BLaER1 treated with 17β-estradiol and CSF1 and Interleukin-3, amounts not matched to agents 10 nM and 100 nM (cell line): ENCODE data around the gene PKP2.

Experiments
- H3K27ac ChIP-seq, 11 experiments: shearing (Covaris generic); formaldehyde crosslinking; 2 replicates each; pipeline ENCODE4 v1.8.1; 2022
- H3K27me3 ChIP-seq, 11 experiments: shearing (Covaris generic); formaldehyde crosslinking; 2 replicates each; pipeline ENCODE4 v1.8.1; 2022
- H3K36me3 ChIP-seq, 11 experiments: shearing (Covaris generic); formaldehyde crosslinking; 2 replicates each; pipeline ENCODE4 v1.8.1; 2022
- H3K4me1 ChIP-seq, 10 experiments: shearing (Covaris generic); formaldehyde crosslinking; 2 replicates each; pipeline ENCODE4 v1.8.1; 2022
- H3K4me2 ChIP-seq, 11 experiments: shearing (Covaris generic); formaldehyde crosslinking; 2 replicates each; pipeline ENCODE4 v1.8.1; 2022
- H3K4me3 ChIP-seq, 10 experiments: shearing (Covaris generic); formaldehyde crosslinking; 2 replicates each; pipeline ENCODE4 v1.8.1; 2022
- H3K9ac ChIP-seq, 11 experiments: shearing (Covaris generic); formaldehyde crosslinking; 2 replicates each; pipeline ENCODE4 v1.8.1; 2022
- H3K9me3 ChIP-seq, 11 experiments: shearing (Covaris generic); formaldehyde crosslinking; replicated peaks in 1 of 11; 2 replicates each; pipeline ENCODE4 v1.8.1; 2022
- H4K20me1 ChIP-seq, 11 experiments: shearing (Covaris generic); formaldehyde crosslinking; 2 replicates each; pipeline ENCODE4 v1.8.1; 2022
- Cebpa-rat ChIP-seq, 11 experiments: shearing (Covaris generic); IDR thresholded peaks; 2 replicates each; pipeline ENCODE4 v1.8.1; 2022

The PKP2 gene

DNA sequence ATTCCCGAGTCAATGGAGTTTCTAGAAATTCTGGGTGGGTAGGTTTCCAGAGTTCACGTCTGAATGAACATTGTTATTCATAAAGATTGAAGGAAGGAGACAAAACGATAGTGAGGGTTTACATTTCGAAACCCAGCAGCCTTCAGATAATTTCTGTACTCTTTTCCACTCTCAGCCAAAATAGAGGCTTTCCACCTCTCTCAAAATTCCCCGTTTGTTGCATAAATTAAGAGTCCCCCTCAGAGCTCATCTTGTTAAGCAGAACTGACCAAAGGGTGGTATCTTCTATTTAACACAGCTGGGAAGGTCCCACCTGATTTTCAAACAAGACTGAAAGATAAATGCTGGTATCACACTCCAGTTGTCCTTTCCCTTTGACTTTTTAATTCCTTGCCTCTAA, 119.4 kb downstream of the PKP2 start:
- no peak overlapping the region for H3K9ac ChIP-seq
- no peak overlapping the region for H3K4me3 ChIP-seq
- no peak overlapping the region for H3K4me2 ChIP-seq
- no peak overlapping the region for H3K27ac ChIP-seq
- H4K20me1 ChIP-seq = no peaks in the 10 kb centered on the region
- TF ChIP-seq Cebpa-rat (IDR thresholded peaks at IDR 0.05) = no peak
- no peaks in the 10 kb centered on the region for H3K9me3 ChIP-seq
- no peaks in the 10 kb centered on the region for H3K36me3 ChIP-seq
- H3K4me1 ChIP-seq = no peaks in the 10 kb centered on the region
- no peaks in the 10 kb centered on the region for H3K27me3 ChIP-seq

DNA sequence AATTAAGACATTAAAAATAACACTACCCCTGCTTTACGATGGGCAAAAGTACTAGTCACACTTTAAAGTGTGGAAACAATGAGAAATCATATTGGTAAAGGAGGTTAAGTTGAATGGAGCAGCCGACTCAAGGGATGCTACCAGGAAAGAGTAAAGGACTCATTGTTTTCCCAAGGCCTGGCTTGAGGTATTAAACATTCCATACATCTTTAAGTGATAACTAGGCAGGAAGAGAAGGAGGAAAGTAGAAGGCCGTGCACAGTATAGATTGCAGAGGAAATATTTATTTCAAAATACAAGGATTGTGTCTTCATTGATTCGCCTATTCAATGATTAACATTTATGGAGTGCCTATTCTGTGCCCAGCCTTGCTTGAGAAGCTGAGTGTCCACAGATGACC, 120.3 kb downstream of the PKP2 start:
- H3K27me3 ChIP-seq = no peaks in the 10 kb centered on the region
- no peak overlapping the region for H3K9ac ChIP-seq
- no peaks in the 10 kb centered on the region for H4K20me1 ChIP-seq
- H3K4me2 ChIP-seq = no peak overlapping the region
- H3K27ac ChIP-seq = no peak overlapping the region
- H3K9me3 ChIP-seq = no peaks in the 10 kb centered on the region
- no peak for TF ChIP-seq Cebpa-rat (IDR thresholded peaks at IDR 0.05)
- H3K4me3 ChIP-seq = no peak overlapping the region
- H3K4me1 ChIP-seq = no peaks in the 10 kb centered on the region
- no peaks in the 10 kb centered on the region for H3K36me3 ChIP-seq

DNA sequence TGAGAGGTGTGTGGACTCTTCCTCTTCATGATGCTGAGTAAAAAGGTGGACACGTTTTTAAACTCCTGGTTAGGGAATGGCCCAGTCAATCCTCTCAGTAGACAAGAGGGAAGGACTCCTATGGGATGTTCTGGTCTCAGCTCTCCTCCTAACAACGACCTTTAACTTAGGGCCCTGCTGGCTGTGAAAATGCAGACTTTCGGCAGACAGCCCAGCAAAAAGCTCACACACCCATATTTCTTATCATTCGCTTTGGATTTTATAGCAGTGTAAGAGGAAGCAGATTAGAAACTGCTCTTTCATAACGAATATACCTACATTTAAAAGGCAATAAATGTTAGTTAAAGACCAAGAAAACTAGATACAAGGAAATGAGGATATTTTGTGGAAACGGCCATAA, 122.9 kb downstream of the PKP2 start:
- Histone ChIP-seq H4K20me1 (no peaks in the 10 kb centered on the region), H3K4me2 (no peak overlapping the region), H3K4me3 (no peak overlapping the region), H3K9me3 (no peaks in the 10 kb centered on the region), H3K4me1 (no peaks in the 10 kb centered on the region), H3K36me3 (no peaks in the 10 kb centered on the region), H3K27me3 (no peaks in the 10 kb centered on the region), H3K9ac (no peak overlapping the region), H3K27ac (no peak overlapping the region)
- no peak for TF ChIP-seq Cebpa-rat (IDR thresholded peaks at IDR 0.05)

DNA sequence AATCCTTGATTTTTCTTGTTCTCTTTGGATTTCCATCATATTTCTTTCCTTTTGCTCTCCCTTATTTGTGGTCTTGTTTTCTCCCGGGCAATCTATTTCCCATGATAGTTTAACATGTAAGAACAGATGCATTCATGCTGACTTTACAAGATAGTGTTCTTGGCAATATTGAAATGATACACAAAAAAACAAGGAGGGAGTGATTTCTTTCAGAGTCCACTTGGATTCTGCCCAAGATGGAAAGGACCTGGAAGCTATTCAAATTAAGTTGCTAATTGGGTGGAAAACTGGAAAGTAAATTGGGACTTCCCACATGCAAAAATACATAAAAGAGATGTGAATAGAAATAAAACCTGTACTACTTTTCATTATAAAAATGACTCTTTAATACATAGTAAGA, 126.4 kb downstream of the PKP2 start:
- Histone ChIP-seq H3K9me3 (no peaks in the 10 kb centered on the region), H3K27ac (no peak overlapping the region), H3K4me1 (no peaks in the 10 kb centered on the region), H4K20me1 (no peaks in the 10 kb centered on the region), H3K36me3 (no peaks in the 10 kb centered on the region), H3K27me3 (no peaks in the 10 kb centered on the region), H3K4me3 (no peak overlapping the region), H3K4me2 (no peak overlapping the region), H3K9ac (no peak overlapping the region)
- no peak for TF ChIP-seq Cebpa-rat (IDR thresholded peaks at IDR 0.05)

DNA sequence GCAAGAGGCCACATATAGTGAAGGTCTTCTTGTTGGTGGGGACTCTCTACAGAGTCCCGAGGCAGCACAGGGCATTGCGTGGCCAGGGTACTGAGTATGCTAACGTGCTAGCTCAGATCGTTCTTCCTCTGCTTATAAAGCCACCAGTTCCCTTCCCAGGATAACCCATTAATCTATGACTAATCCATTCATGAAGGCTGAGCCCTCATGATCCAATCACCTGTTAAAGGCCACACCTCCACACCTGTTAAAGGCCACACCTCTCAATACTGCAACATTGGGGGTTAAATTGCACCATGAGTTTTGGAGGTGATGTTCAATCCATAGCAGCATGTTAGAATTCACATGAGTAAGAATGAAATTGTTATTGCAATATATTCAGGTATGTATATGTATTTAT, 128.1 kb downstream of the PKP2 start:
- Histone ChIP-seq H3K27ac (no peak overlapping the region), H3K4me2 (no peak overlapping the region), H3K9me3 (no peaks in the 10 kb centered on the region), H3K27me3 (no peaks in the 10 kb centered on the region), H3K36me3 (no peaks in the 10 kb centered on the region), H3K9ac (no peak overlapping the region), H3K4me1 (no peaks in the 10 kb centered on the region), H3K4me3 (no peak overlapping the region), H4K20me1 (no peaks in the 10 kb centered on the region)
- no peak for TF ChIP-seq Cebpa-rat (IDR thresholded peaks at IDR 0.05)

DNA sequence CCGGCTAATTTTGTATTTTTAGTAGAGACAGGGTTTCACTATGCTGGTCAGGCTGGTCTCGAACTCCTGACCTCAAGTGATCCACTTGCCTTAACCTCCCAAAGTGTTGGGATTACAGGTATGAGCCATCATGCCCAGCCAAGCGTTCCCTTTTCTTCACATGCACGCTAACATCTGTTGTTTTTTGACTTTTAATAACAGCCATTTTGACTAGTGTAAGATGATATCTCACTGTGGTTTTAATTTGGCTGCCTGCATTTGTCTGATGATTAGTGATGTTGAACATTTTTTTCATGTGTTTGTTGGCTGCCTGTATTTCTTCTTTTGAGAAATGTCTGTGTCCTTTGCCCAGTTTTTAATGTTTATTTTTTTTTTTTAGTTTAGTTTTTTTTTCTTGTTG, 130.7 kb downstream of the PKP2 start:
- Histone ChIP-seq H3K36me3 (no peaks in the 10 kb centered on the region), H3K4me2 (no peak overlapping the region), H3K9me3 (no peaks in the 10 kb centered on the region), H4K20me1 (no peaks in the 10 kb centered on the region), H3K27ac (no peak overlapping the region), H3K4me1 (peaks cover 9 to 19% (median 11%) of the 10 kb centered on the region in 10 experiments; a peak in 19 of 20 replicates), H3K4me3 (no peak overlapping the region), H3K9ac (no peak overlapping the region), H3K27me3 (no peaks in the 10 kb centered on the region)
- no peak for TF ChIP-seq Cebpa-rat (IDR thresholded peaks at IDR 0.05)

DNA sequence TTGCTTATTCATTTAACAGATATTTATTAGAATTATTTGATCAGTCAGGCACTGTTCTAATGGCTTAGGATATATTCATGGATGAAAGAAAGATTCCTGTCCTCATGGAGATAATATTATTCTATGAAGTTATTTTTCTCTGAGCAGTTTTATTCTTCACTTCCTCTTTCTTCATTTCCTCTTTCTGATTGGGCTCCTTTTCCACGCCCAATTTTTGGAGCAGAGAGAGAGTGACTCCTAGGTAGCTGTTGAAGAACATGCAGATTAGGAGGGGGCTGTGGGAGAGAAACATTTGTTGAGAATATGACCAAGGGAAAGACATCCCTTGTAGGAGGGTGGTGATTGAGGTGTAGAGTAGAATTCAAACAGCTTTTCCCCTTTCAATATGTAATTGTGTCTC, 134.9 kb downstream of the PKP2 start:
- Histone ChIP-seq H3K4me2 (peak overlapping the region in 9 of 11 experiments; percentile 10 to 66 (median 48); a peak in 14 of 22 replicates), H3K27ac (peak overlapping the region in 3 of 11 experiments; percentile 43 to 52 (median 43); a peak in 6 of 22 replicates), H3K9ac (no peak overlapping the region), H3K4me3 (no peak overlapping the region), H3K9me3 (no peaks in the 10 kb centered on the region), H3K4me1 (peaks cover 10 to 20% (median 11%) of the 10 kb centered on the region in 10 experiments; a peak in 19 of 20 replicates), H4K20me1 (no peaks in the 10 kb centered on the region), H3K36me3 (no peaks in the 10 kb centered on the region), H3K27me3 (no peaks in the 10 kb centered on the region)
- no peak for TF ChIP-seq Cebpa-rat (IDR thresholded peaks at IDR 0.05)

DNA sequence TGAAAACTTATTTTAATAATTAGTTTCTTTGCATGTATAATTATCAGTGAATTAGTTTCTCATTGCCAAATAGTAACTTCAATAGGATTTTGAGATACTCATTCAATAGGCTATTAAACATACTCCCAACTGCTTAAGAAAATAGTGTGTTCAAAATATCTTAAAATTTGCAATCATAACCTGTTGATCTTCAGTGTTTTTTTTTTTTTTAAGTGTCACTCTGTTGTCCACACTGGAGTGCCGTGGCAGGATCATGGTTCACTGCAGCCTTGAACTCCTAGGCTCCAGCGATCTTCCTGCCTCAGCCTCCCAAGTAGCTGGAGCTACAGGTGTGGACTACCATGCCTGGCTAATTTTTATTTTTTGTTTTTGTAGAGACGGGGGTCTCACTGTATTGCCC, 139.4 kb downstream of the PKP2 start:
- Histone ChIP-seq H3K27me3 (no peaks in the 10 kb centered on the region), H4K20me1 (peaks cover 0 to 22% (median 6%) of the 10 kb centered on the region in 11 experiments; a peak in 10 of 22 replicates), H3K9ac (no peak overlapping the region), H3K4me3 (no peak overlapping the region), H3K36me3 (peaks cover 10 to 20% (median 18%) of the 10 kb centered on the region in 11 experiments), H3K4me2 (no peak overlapping the region), H3K27ac (no peak overlapping the region), H3K9me3 (no peaks in the 10 kb centered on the region), H3K4me1 (peaks cover 24 to 36% (median 30%) of the 10 kb centered on the region in 10 experiments)
- no peak for TF ChIP-seq Cebpa-rat (IDR thresholded peaks at IDR 0.05)

DNA sequence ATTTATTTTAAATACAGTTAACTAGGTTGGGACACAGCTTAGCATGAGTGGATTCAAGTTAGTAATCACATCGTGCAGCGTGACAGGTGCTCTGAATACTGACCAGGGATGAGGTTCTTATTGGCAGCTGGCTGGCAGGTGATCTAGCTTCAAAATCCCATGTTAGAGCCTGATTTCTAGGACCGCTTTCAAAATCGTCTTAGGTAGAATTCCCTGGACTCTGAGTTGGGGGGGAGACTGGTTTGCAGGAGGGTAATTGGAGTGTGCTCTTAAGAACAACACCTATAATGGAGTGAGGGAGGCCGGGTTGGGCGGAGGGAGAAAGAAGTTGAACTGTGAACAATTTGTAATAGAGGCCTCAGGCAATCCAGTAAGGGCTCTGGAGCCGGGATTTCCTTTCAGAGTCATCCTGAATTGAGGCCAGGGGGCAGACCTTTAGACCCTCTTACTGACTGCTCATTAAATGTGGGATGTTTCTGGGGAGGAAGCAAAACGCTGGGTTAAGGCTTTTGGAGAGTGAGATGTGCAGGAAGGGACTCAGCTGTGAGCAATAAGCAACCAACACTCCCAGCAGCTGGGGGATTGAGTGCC, 140.0 kb downstream of the PKP2 start:
- Histone ChIP-seq H3K4me3 (peak overlapping the region in 9 of 10 experiments; percentile 74 to 99 (median 90); a peak in 14 of 20 replicates), H3K9ac (peak overlapping the region in 10 of 11 experiments; percentile 91 to 98 (median 95); a peak in 15 of 22 replicates), H4K20me1 (peaks cover 0 to 27% (median 10%) of the 10 kb centered on the region in 11 experiments; a peak in 16 of 22 replicates), H3K27me3 (no peaks in the 10 kb centered on the region), H3K27ac (peak overlapping the region in 8 of 11 experiments; percentile 7 to 98 (median 94); a peak in 10 of 22 replicates), H3K36me3 (peaks cover 16 to 25% (median 24%) of the 10 kb centered on the region in 11 experiments), H3K4me2 (peak overlapping the region; percentile 76 to 96 (median 92); a peak in 15 of 22 replicates), H3K9me3 (no peaks in the 10 kb centered on the region), H3K4me1 (peaks cover 18 to 30% (median 24%) of the 10 kb centered on the region in 10 experiments)
- no peak for TF ChIP-seq Cebpa-rat (IDR thresholded peaks at IDR 0.05)
